ENCODE data around the gene MYCBP2.

GRCh38 chr13:77171451-77171850 is 155.4 kb downstream of the MYCBP2 start:
- TF ChIP-seq POLR2AphosphoS5 (IDR thresholded peaks at IDR 0.05) (no peak), POLR2A (IDR thresholded peaks at IDR 0.05) (no peak), CTCF (IDR thresholded peaks at IDR 0.05) (no peak)
